ENCODE measurements around the gene NCBP1.

- TF ChIP-seq, protein P1, sequence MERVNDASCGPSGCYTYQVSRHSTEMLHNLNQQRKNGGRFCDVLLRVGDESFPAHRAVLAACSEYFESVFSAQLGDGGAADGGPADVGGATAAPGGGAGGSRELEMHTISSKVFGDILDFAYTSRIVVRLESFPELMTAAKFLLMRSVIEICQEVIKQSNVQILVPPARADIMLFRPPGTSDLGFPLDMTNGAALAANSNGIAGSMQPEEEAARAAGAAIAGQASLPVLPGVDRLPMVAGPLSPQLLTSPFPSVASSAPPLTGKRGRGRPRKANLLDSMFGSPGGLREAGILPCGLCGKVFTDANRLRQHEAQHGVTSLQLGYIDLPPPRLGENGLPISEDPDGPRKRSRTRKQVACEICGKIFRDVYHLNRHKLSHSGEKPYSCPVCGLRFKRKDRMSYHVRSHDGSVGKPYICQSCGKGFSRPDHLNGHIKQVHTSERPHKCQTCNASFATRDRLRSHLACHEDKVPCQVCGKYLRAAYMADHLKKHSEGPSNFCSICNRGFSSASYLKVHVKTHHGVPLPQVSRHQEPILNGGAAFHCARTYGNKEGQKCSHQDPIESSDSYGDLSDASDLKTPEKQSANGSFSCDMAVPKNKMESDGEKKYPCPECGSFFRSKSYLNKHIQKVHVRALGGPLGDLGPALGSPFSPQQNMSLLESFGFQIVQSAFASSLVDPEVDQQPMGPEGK (CRISPR knock-in tag; IDR thresholded peaks at IDR 0.05; ENCODE audit: borderline replicate concordance), result no peak
- TF ChIP-seq GLIS3 (CRISPR knock-in tag; IDR thresholded peaks at IDR 0.05) (no peak), OSR1 (CRISPR knock-in tag; IDR thresholded peaks at IDR 0.05) (no peak), POU6F1 (CRISPR knock-in tag; IDR thresholded peaks at IDR 0.05; ENCODE audit: borderline replicate concordance, low read depth) (no peak), ZNF8 (CRISPR knock-in tag; IDR thresholded peaks at IDR 0.05) (no peak), TCF4 (CRISPR knock-in tag; IDR thresholded peaks at IDR 0.05; ENCODE audit: borderline replicate concordance) (no peak), ZFP30 (CRISPR knock-in tag; IDR thresholded peaks at IDR 0.05) (no peak), ZC3H10 (CRISPR knock-in tag; IDR thresholded peaks at IDR 0.05) (no peak), RARB (CRISPR knock-in tag; IDR thresholded peaks at IDR 0.05) (no peak), CSDC2 (CRISPR knock-in tag; IDR thresholded peaks at IDR 0.05) (no peak), ARNTL (CRISPR knock-in tag; IDR thresholded peaks at IDR 0.05; ENCODE audit: borderline replicate concordance, low read depth) (no peak), ZFP3 (CRISPR knock-in tag; IDR thresholded peaks at IDR 0.05) (no peak), PPARA (CRISPR knock-in tag; IDR thresholded peaks at IDR 0.05; ENCODE audit: borderline replicate concordance) (no peak)
- TF ChIP-seq, protein P2, sequence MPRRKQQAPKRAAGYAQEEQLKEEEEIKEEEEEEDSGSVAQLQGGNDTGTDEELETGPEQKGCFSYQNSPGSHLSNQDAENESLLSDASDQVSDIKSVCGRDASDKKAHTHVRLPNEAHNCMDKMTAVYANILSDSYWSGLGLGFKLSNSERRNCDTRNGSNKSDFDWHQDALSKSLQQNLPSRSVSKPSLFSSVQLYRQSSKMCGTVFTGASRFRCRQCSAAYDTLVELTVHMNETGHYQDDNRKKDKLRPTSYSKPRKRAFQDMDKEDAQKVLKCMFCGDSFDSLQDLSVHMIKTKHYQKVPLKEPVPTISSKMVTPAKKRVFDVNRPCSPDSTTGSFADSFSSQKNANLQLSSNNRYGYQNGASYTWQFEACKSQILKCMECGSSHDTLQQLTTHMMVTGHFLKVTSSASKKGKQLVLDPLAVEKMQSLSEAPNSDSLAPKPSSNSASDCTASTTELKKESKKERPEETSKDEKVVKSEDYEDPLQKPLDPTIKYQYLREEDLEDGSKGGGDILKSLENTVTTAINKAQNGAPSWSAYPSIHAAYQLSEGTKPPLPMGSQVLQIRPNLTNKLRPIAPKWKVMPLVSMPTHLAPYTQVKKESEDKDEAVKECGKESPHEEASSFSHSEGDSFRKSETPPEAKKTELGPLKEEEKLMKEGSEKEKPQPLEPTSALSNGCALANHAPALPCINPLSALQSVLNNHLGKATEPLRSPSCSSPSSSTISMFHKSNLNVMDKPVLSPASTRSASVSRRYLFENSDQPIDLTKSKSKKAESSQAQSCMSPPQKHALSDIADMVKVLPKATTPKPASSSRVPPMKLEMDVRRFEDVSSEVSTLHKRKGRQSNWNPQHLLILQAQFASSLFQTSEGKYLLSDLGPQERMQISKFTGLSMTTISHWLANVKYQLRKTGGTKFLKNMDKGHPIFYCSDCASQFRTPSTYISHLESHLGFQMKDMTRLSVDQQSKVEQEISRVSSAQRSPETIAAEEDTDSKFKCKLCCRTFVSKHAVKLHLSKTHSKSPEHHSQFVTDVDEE (CRISPR knock-in tag; IDR thresholded peaks at IDR 0.05), result no peak
Observed at GRCh38 chr9:97672403-97672802, 38.8 kb downstream of the NCBP1 start.
